Measurements from ENCODE around the gene SREK1IP1. TPM values are rescaled to one million over a fixed set of nuclear protein-coding genes. Genes with fewer than 3 reads are reported as not detected.
"Not testable (repeated sequence)": the region's sequence is repeated elsewhere in the genome, so short reads cannot be mapped to it uniquely, and the experiment has no call there.

Gene SREK1IP1
- total RNA-seq, 1 experiment from 2014 or later = 31.7 TPM

- no TSS peak for BruUV-seq (replicated peaks)
- H3K36me3 ChIP-seq (ENCODE audit: insufficient read depth, low read length, poor library complexity, severe bottlenecking) = peaks cover 13% of the 10 kb centered on the region
- no peak overlapping the region for H3K27ac ChIP-seq (ENCODE audit: low read depth, low read length, poor library complexity, severe bottlenecking)
- no peaks in the 10 kb centered on the region for H3K27me3 ChIP-seq (replicated peaks; ENCODE audit: insufficient read depth, low read depth, low read length, poor library complexity)
- intact Hi-C loops (cut with micrococcal nuclease; ENCODE audit: unreplicated experiment) = no loop called here
- ChIA-PET POLR2A (ENCODE audit: low non-redundant PET) (no interaction called here), CTCF (no interaction called here)
- no peak overlapping the region for H3K4me3 ChIP-seq (ENCODE audit: low read depth, low read length, poor library complexity, severe bottlenecking)
- no peak for DNase-seq (ENCODE audit: low spot score)
- H3K4me1 ChIP-seq (ENCODE audit: insufficient read depth, low read length, poor library complexity, severe bottlenecking) = no peaks in the 10 kb centered on the region
- no peaks in the 10 kb centered on the region for H3K9me3 ChIP-seq (ENCODE audit: low read depth, low read length, poor library complexity, severe bottlenecking)
- TF ChIP-seq, protein P1, sequence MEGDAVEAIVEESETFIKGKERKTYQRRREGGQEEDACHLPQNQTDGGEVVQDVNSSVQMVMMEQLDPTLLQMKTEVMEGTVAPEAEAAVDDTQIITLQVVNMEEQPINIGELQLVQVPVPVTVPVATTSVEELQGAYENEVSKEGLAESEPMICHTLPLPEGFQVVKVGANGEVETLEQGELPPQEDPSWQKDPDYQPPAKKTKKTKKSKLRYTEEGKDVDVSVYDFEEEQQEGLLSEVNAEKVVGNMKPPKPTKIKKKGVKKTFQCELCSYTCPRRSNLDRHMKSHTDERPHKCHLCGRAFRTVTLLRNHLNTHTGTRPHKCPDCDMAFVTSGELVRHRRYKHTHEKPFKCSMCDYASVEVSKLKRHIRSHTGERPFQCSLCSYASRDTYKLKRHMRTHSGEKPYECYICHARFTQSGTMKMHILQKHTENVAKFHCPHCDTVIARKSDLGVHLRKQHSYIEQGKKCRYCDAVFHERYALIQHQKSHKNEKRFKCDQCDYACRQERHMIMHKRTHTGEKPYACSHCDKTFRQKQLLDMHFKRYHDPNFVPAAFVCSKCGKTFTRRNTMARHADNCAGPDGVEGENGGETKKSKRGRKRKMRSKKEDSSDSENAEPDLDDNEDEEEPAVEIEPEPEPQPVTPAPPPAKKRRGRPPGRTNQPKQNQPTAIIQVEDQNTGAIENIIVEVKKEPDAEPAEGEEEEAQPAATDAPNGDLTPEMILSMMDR (conservative IDR thresholded peaks at IDR 0.05; ENCODE audit: low read depth, low read length) = no peak
- no peak for TF ChIP-seq EZH2 (IDR thresholded peaks at IDR 0.05; ENCODE audit: borderline replicate concordance, low read depth, low read length, poor library complexity, severe bottlenecking)
Observed at GRCh38 chr5:64742411-64742810, 26.1 kb downstream of the SREK1IP1 start.

DNA sequence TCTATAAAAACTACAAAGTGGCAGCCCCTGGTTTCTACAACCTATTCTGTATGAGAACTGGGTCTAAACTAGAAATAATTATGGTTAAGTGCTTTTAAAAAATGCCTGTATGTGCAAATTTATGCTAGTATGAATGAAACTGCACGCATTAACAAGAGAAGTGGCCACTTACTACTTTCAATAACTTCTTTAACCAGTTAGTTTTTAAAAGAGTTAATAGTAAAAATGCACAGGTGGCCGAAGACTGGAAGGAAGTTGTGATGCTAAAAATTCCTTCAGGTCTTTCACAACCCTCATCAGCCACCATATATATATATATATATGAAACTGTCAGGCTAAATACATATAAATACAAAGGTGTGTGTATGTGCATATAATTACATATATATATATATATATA, 41.3 kb downstream of the SREK1IP1 start:
- Histone ChIP-seq H3K27ac (ENCODE audit: low read depth, low read length, poor library complexity, severe bottlenecking) (no peak overlapping the region), H3K4me1 (ENCODE audit: insufficient read depth, low read length, poor library complexity, severe bottlenecking) (no peaks in the 10 kb centered on the region), H3K27me3 (replicated peaks; ENCODE audit: insufficient read depth, low read depth, low read length, poor library complexity) (no peaks in the 10 kb centered on the region), H3K9me3 (ENCODE audit: low read depth, low read length, poor library complexity, severe bottlenecking) (no peaks in the 10 kb centered on the region), H3K4me3 (ENCODE audit: low read depth, low read length, poor library complexity, severe bottlenecking) (no peak overlapping the region), H3K36me3 (ENCODE audit: insufficient read depth, low read length, poor library complexity, severe bottlenecking) (peaks cover 21% of the 10 kb centered on the region)
- DNase-seq (ENCODE audit: low spot score) = no peak
- ChIA-PET CTCF (no interaction called here), POLR2A (ENCODE audit: low non-redundant PET) (no interaction called here)
- BruUV-seq (replicated peaks) = no TSS peak
- TF ChIP-seq EZH2 (IDR thresholded peaks at IDR 0.05; ENCODE audit: borderline replicate concordance, low read depth, low read length, poor library complexity, severe bottlenecking) = no peak
- TF ChIP-seq, protein P1 (conservative IDR thresholded peaks at IDR 0.05; ENCODE audit: low read depth, low read length) = no peak
- intact Hi-C loops (cut with micrococcal nuclease; ENCODE audit: unreplicated experiment) = no loop called here

- H3K4me1 ChIP-seq (ENCODE audit: insufficient read depth, low read length, poor library complexity, severe bottlenecking) = no peaks in the 10 kb centered on the region
- H3K9me3 ChIP-seq (ENCODE audit: low read depth, low read length, poor library complexity, severe bottlenecking) = no peaks in the 10 kb centered on the region
- no peak overlapping the region for H3K4me3 ChIP-seq (ENCODE audit: low read depth, low read length, poor library complexity, severe bottlenecking)
- intact Hi-C loops (cut with micrococcal nuclease; ENCODE audit: unreplicated experiment) = no loop called here
- DNase-seq (ENCODE audit: low spot score) = no peak
- BruUV-seq (replicated peaks) = no TSS peak
- ChIA-PET POLR2A (ENCODE audit: low non-redundant PET) (no interaction called here), CTCF (no interaction called here)
- no peak overlapping the region for H3K27ac ChIP-seq (ENCODE audit: low read depth, low read length, poor library complexity, severe bottlenecking)
- TF ChIP-seq, protein P1 (conservative IDR thresholded peaks at IDR 0.05; ENCODE audit: low read depth, low read length) = no peak
- no peak for TF ChIP-seq EZH2 (IDR thresholded peaks at IDR 0.05; ENCODE audit: borderline replicate concordance, low read depth, low read length, poor library complexity, severe bottlenecking)
- peaks cover 17% of the 10 kb centered on the region for H3K36me3 ChIP-seq (ENCODE audit: insufficient read depth, low read length, poor library complexity, severe bottlenecking)
- H3K27me3 ChIP-seq (replicated peaks; ENCODE audit: insufficient read depth, low read depth, low read length, poor library complexity) = no peaks in the 10 kb centered on the region
Observed at GRCh38 chr5:64722588-64722987, 45.9 kb downstream of the SREK1IP1 start.

DNA sequence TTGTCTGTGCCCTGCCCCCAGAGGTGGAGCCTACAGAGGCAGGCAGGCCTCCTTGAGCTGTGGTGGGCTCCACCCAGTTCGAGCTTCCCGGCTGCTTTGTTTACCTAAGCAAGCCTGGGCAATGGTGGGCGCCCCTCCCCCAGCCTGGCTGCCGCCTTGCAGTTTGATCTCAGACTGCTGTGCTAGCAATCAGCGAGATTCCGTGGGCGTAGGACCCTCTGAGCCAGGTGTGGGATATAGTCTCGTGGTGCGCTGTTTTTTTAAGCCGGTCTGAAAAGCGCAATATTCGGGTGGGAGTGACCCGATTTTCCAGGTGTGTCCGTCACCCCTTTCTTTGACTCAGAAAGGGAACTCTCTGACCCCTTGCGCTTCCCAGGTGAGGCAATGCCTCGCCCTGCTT, 54.0 kb downstream of the SREK1IP1 start:
- BruUV-seq (replicated peaks); DNase-seq (ENCODE audit: low spot score); H3K27ac ChIP-seq (ENCODE audit: low read depth, low read length, poor library complexity, severe bottlenecking); intact Hi-C loops (cut with micrococcal nuclease; ENCODE audit: unreplicated experiment); H3K36me3 ChIP-seq (ENCODE audit: insufficient read depth, low read length, poor library complexity, severe bottlenecking); POLR2A ChIA-PET (ENCODE audit: low non-redundant PET); H3K4me3 ChIP-seq (ENCODE audit: low read depth, low read length, poor library complexity, severe bottlenecking); H3K27me3 ChIP-seq (replicated peaks; ENCODE audit: insufficient read depth, low read depth, low read length, poor library complexity); H3K9me3 ChIP-seq (ENCODE audit: low read depth, low read length, poor library complexity, severe bottlenecking); H3K4me1 ChIP-seq (ENCODE audit: insufficient read depth, low read length, poor library complexity, severe bottlenecking): not testable (repeated sequence)
- CTCF ChIA-PET = interaction anchor here (0.7 kb wide), 1 partner anchor 439 kb away, joined by 3 read pairs; no protein-coding TSS in a partner anchor
